ENCODE results near the gene PIBF1.
"Not testable (repeated sequence)": the region's sequence is repeated elsewhere in the genome, so short reads cannot be mapped to it uniquely, and the experiment has no call there.

The PIBF1 gene

GRCh38 chr13:72788831-72789230, 6.9 kb downstream of the PIBF1 start:
- no peak overlapping the region for H3K27ac ChIP-seq
- in situ Hi-C loops (cut with HindIII; ENCODE audit: low pct_ligation_motif_present, low sequenced_read_pairs): no loop called here
- peaks cover 12% of the 10 kb centered on the region for H3K36me3 ChIP-seq (replicated peaks)
- H3K4me3 ChIP-seq (ENCODE audit: low read depth, low read length): no peak overlapping the region
- H3K27me3 ChIP-seq (replicated peaks): no peaks in the 10 kb centered on the region
- no peak for TF ChIP-seq CTCF (IDR thresholded peaks at IDR 0.05; ENCODE audit: low read depth, low read length, missing control alignments)
- DNase-seq: no peak

DNA sequence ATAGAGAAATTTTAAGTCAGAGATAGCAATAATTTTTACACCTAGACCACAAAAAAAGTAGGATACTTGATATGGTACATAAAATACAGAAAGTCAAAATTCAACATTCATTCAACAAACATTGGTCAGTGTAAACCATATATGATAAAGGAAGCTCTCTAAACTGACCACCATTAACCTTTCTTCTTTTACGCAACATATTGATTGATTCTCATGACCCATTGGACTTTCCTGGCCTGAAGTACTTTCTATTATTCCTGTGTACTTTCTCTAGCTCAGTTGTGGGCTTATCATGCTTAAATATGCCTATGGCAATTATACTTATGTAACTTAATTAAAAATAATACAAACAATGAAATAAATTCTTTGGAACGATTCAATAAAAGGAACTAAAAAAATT, 10.7 kb downstream of the PIBF1 start:
- H3K27ac ChIP-seq: no peak overlapping the region
- peaks cover 25% of the 10 kb centered on the region for H3K36me3 ChIP-seq (replicated peaks)
- in situ Hi-C loops (cut with HindIII; ENCODE audit: low pct_ligation_motif_present, low sequenced_read_pairs): no loop called here
- DNase-seq: no peak
- no peaks in the 10 kb centered on the region for H3K27me3 ChIP-seq (replicated peaks)
- TF ChIP-seq CTCF (IDR thresholded peaks at IDR 0.05; ENCODE audit: low read depth, low read length, missing control alignments): no peak
- no peak overlapping the region for H3K4me3 ChIP-seq (ENCODE audit: low read depth, low read length)

DNA sequence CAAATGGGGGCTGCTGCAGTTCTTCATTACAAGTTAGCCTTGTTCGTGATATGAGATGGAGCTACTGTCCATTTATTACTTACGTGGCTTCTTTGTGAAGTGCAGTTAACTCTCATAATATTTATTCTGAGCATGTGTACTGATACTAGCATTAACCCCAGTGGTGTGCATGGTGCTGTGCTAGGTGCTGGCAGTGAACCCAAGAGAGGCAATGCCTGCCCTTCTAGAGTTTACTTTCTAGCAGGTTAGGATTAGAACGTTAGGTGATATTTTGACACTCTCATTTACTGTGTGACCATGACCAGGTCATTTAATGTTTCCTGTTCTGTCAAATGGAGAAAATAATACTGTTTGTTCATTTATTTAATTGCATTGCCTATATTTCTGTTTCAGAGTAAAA, 16.9 kb downstream of the PIBF1 start:
- in situ Hi-C loops (cut with HindIII; ENCODE audit: low pct_ligation_motif_present, low sequenced_read_pairs): no loop called here
- Histone ChIP-seq H3K4me3 (ENCODE audit: low read depth, low read length) (no peak overlapping the region), H3K27ac (no peak overlapping the region), H3K27me3 (replicated peaks) (no peaks in the 10 kb centered on the region), H3K36me3 (replicated peaks) (peaks cover 25% of the 10 kb centered on the region)
- no peak for TF ChIP-seq CTCF (IDR thresholded peaks at IDR 0.05; ENCODE audit: low read depth, low read length, missing control alignments)
- no peak for DNase-seq

- DNase-seq: no peak
- TF ChIP-seq CTCF (IDR thresholded peaks at IDR 0.05; ENCODE audit: low read depth, low read length, missing control alignments): no peak
- in situ Hi-C loops (cut with HindIII; ENCODE audit: low pct_ligation_motif_present, low sequenced_read_pairs): no loop called here
- no peak overlapping the region for H3K27ac ChIP-seq
- no peaks in the 10 kb centered on the region for H3K27me3 ChIP-seq (replicated peaks)
- no peaks in the 10 kb centered on the region for H3K36me3 ChIP-seq (replicated peaks)
- H3K4me3 ChIP-seq (ENCODE audit: low read depth, low read length): no peak overlapping the region
Observed at GRCh38 chr13:72804301-72804700, 22.4 kb downstream of the PIBF1 start.

GRCh38 chr13:72805676-72806346, 23.9 kb downstream of the PIBF1 start:
- no peak overlapping the region for H3K27ac ChIP-seq
- H3K36me3 ChIP-seq (replicated peaks): no peaks in the 10 kb centered on the region
- H3K27me3 ChIP-seq (replicated peaks): no peaks in the 10 kb centered on the region
- TF ChIP-seq CTCF (IDR thresholded peaks at IDR 0.05; ENCODE audit: low read depth, low read length, missing control alignments): no peak
- no peak for DNase-seq
- in situ Hi-C loops (cut with HindIII; ENCODE audit: low pct_ligation_motif_present, low sequenced_read_pairs): no loop called here
- no peak overlapping the region for H3K4me3 ChIP-seq (ENCODE audit: low read depth, low read length)

DNA sequence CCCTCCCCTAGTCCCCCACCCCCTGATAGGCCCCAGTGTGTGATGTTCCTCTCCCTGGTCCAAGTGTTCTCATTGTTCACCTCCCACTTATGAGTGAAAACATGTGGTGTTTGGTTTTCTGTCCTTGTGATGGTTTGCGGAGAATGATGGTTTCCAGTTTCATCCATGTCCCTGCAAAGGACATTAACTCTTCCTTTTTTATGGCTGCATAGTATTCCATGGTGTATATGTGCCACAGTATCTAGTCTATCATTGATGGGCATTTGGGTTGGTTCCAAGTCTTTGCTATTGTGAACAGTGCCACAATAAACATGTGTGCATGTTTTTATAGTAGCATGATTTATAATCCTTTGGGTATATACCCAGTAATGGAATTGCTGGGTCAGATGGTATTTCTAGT, 24.6 kb downstream of the PIBF1 start:
- H3K36me3 ChIP-seq (replicated peaks); in situ Hi-C loops (cut with HindIII; ENCODE audit: low pct_ligation_motif_present, low sequenced_read_pairs); H3K4me3 ChIP-seq (ENCODE audit: low read depth, low read length); DNase-seq; H3K27ac ChIP-seq; H3K27me3 ChIP-seq (replicated peaks): not testable (repeated sequence)
